Muscle layer of colon (tissue), 2 donors: ENCODE data around the gene AHNAK.

ENCODE experiments used
- H3K27ac ChIP-seq: one replicate; pipeline ENCODE4 v1.7.0; 2013; ENCODE audit warnings: low read depth, mild to moderate bottlenecking, low read length, moderate library complexity
- H3K27me3 ChIP-seq, 2 donors: one replicate each; pipeline ENCODE4 v1.7.0; 2013; ENCODE audit warnings: low read length in 2 of 2, mild to moderate bottlenecking in 2 of 2; ENCODE audit not compliant: insufficient read depth in 2 of 2, control insufficient read depth in 1 of 2
- H3K36me3 ChIP-seq: one replicate; pipeline ENCODE4 v1.7.0; 2013; ENCODE audit warnings: mild to moderate bottlenecking, low read length; ENCODE audit not compliant: insufficient read depth
- H3K4me1 ChIP-seq: one replicate; pipeline ENCODE4 v1.7.0; 2013; ENCODE audit warnings: mild to moderate bottlenecking, low read length; ENCODE audit not compliant: insufficient read depth
- H3K4me3 ChIP-seq, 2 donors: one replicate each; pipeline ENCODE4 v1.7.0; 2013; ENCODE audit warnings: low read length in 2 of 2, low read depth in 1 of 2, mild to moderate bottlenecking in 1 of 2, moderate library complexity in 1 of 2
- H3K9ac ChIP-seq: one replicate; pipeline ENCODE4 v1.7.0; 2013; ENCODE audit warnings: low read length
- H3K9me3 ChIP-seq: one replicate; pipeline ENCODE4 v1.7.0; 2013; ENCODE audit warnings: mild to moderate bottlenecking, low read length
- donor health status: abdominal sarcoma.
- donor health status: Adenocarcinoma of cecum.

AHNAK gene

DNA sequence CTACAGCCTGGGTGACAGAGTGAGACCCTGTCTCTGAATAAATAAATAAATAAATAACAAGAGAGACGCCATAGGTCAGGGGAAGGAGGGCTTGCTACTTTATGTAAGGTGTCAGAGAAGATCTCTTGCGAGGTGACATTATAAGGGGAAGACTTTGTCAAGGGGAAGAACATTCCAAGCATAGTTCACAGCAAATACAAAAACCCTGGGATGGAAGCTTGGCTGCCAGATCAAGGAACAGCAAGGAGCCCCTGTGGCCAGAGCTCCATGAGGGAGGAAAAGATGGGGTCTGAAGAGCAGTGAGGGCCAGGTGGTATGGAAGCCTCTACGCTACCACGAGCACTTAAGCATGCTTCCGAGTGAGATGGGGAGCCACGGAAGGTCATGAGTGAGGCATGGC is 62.3 kb downstream of the AHNAK start:
- no peaks in the 10 kb centered on the region for H3K36me3 ChIP-seq

DNA sequence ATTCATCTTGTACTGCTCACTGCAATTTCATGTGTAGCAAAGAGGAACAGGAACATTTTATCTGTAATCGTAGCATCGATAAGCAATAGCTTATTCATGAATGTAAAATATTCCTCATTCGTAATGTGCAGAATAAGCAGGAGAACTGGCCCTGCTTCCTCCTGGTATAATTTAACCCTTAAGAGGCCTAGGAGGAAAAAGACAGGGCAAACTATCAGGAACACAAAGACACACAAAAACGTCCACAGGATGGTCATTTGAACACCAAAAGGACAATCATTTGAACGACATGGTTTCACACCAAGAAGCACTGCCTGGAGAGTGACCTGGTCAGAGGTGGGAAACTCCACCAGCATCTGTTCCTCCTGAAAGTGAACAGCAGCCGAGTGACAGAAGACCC is 63.9 kb downstream of the AHNAK start:
- H3K27ac ChIP-seq, result no peak overlapping the region
- no peaks in the 10 kb centered on the region for H3K36me3 ChIP-seq
- H3K4me3 ChIP-seq, result no peak overlapping the region
- no peaks in the 10 kb centered on the region for H3K27me3 ChIP-seq
- no peak overlapping the region for H3K9ac ChIP-seq
- peaks cover 21% of the 10 kb centered on the region for H3K4me1 ChIP-seq
- no peaks in the 10 kb centered on the region for H3K9me3 ChIP-seq

More for the DNA sequence above, 62.3 kb downstream of the AHNAK start:
- H3K4me3 ChIP-seq, result no peak overlapping the region
- H3K9me3 ChIP-seq, result no peaks in the 10 kb centered on the region
- H3K4me1 ChIP-seq, result peaks cover 33% of the 10 kb centered on the region
- no peaks in the 10 kb centered on the region for H3K27me3 ChIP-seq
- no peak overlapping the region for H3K9ac ChIP-seq
- H3K27ac ChIP-seq, result no peak overlapping the region

DNA sequence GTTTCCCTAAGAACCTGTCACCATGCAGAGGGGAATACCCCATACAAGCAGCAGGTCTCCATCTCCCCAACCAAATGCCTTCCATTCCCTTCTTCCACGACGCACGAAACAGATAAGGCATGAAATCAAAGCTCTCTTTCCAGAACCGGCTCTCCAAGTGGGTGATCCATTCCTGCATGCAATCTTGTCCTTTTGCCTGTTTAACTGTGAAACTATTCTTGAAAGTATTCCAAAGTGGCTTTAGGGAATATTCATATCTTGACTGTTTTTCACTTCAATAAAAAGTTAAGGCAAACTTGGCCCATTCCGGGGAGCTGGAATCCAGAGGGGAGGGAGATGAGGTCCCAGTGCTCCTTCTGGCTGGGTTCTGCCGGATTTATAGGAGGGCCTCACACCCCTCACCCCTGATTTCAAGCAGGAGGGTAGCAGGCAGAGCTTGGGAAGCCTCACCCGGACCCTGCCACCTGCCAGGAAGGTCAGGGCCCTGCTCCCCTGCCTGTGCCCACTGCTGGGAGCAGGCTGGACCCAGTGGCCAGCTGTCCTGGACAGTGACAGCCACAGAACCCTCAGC is 66.9 kb downstream of the AHNAK start:
- no peaks in the 10 kb centered on the region for H3K9me3 ChIP-seq
- H3K27ac ChIP-seq, result peak overlapping the region; percentile 76
- no peaks in the 10 kb centered on the region for H3K27me3 ChIP-seq
- no peak overlapping the region for H3K4me3 ChIP-seq
- H3K4me1 ChIP-seq, result peaks cover 20% of the 10 kb centered on the region
- no peaks in the 10 kb centered on the region for H3K36me3 ChIP-seq
- H3K9ac ChIP-seq, result peak overlapping the region; percentile 24

DNA sequence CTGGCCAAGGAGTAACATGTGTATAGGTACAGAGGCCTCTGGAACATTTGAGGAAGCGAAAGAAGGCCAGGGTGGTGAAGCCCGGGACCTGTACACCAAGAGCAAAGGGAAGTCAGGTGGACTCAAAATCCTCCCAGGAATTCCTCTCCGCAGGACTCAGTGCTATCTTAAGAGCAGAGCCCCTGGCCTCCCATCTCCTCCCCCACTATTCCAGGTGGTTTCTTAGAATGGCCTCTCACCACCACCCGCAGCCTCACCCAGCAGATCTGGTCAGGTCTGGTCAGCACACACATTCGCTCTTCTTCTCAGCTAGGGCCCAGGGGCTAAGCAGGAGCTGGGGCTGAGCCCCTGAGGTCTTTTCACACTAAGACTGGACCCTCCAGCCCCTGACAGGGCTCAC is 68.7 kb downstream of the AHNAK start:
- H3K4me1 ChIP-seq, result peaks cover 20% of the 10 kb centered on the region
- H3K9ac ChIP-seq, result no peak overlapping the region
- H3K9me3 ChIP-seq, result no peaks in the 10 kb centered on the region
- H3K27ac ChIP-seq, result no peak overlapping the region
- no peaks in the 10 kb centered on the region for H3K36me3 ChIP-seq
- H3K27me3 ChIP-seq, result no peaks in the 10 kb centered on the region
- H3K4me3 ChIP-seq, result no peak overlapping the region

DNA sequence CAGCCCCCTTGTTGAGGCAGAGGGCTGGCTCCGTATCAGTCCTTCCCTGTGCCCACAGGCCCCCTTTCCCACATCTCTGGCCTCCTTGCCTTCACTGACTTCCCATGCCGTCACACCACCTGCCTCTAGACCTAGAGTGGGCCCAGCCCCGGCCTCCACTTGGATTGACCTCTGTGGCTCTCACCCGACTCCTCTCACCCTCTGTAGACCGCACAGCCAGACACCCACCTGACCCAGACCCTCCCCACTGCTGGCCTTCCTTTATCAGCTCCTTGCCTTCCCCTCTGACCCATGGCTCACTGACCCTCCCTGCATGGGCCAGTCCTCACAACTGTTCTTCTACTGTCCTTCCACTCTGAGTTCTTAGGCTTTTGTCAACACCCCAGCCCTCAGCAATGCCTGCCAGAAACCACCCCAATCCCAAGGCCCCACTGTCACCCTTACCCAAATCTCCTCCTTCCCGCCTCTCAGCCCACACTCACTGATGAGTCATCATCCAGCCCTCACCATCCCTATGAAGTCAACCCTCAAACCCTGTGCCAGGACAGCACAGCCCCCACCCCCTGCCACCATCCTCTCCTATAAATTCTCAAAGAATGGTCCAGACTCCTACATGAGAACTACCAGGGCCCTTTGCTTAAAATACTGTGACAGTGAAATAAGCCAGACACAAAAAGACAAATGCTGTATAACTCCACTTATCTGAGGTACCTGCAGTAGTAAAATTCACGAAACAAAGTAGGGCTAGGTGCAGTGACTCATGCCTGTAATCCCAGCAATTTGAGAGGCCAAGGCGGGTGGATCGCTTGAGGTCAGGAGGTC is 74.3 kb downstream of the AHNAK start:
- peaks cover 11% of the 10 kb centered on the region for H3K4me1 ChIP-seq
- H3K9me3 ChIP-seq, result no peaks in the 10 kb centered on the region
- no peak overlapping the region for H3K9ac ChIP-seq
- H3K4me3 ChIP-seq, result no peak overlapping the region
- H3K36me3 ChIP-seq, result no peaks in the 10 kb centered on the region
- H3K27me3 ChIP-seq, result no peaks in the 10 kb centered on the region
- peak overlapping the region; percentile 61 for H3K27ac ChIP-seq

DNA sequence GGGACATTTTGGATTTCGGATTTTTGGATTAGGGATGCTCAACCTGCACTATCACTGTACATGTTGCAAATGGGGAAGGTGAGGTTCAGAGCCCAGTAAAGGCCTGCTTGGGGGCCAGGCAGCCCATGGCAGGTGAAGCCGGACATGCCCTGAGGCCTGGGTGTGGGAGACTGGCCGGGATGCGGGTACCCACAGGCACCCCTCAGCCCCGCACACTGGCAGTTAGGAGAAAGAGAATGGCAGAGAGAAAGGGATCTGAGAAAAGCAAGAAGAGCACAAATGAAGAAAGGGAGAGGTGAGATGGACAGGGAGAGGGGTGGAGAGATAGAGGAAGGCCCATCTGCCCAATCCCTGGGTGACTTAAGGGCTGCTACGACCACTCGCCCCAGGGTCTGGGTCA is 75.0 kb downstream of the AHNAK start:
- H3K27me3 ChIP-seq, result no peaks in the 10 kb centered on the region
- no peaks in the 10 kb centered on the region for H3K9me3 ChIP-seq
- H3K36me3 ChIP-seq, result no peaks in the 10 kb centered on the region
- H3K27ac ChIP-seq, result peak overlapping the region; percentile 61
- H3K9ac ChIP-seq, result no peak overlapping the region
- H3K4me3 ChIP-seq, result no peak overlapping the region
- peaks cover 11% of the 10 kb centered on the region for H3K4me1 ChIP-seq

DNA sequence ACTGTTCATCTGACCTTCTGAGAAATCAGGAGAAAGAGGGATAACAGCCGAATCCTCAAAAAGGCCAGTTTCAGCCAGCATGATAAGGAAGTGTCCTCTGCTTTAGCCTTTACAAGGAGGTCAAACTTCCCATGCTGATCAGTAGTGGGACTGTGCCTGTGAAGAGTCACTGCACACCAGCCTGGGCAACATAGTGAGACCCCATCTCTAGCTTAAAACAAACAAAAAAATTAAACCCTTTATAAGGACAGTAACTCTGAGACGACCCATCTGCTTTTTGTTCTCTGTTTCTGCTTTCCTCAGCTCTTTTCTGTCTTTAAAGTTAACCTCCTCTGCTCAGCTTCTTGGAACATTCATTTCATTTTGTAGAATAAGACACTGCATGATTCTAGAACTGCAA is 78.0 kb downstream of the AHNAK start:
- no peak overlapping the region for H3K27ac ChIP-seq
- no peaks in the 10 kb centered on the region for H3K27me3 ChIP-seq

DNA sequence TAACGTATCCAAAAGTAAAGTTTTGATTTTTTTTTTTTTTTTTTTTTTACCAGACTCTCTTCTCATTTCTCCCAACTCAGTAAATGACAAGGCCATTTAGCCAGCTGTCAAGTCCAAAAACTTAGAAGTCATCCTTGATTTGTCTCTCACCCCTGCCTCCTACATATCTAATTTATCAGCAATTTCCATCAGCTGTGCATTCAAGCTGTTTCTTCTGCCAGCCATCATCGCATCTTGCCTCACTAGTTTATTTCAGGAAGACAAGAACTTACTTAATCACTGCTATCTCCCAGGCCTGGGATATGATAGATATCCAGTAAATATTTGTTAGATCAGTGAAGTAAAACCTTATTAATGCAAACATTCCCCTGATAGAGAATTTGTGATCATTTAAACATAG is 80.2 kb downstream of the AHNAK start:
- Histone ChIP-seq H3K27ac (no peak overlapping the region), H3K36me3 (no peaks in the 10 kb centered on the region)

More for the DNA sequence above, 78.0 kb downstream of the AHNAK start:
- H3K9me3 ChIP-seq, result no peaks in the 10 kb centered on the region
- H3K4me3 ChIP-seq, result no peak overlapping the region
- H3K36me3 ChIP-seq, result no peaks in the 10 kb centered on the region
- peaks cover 11% of the 10 kb centered on the region for H3K4me1 ChIP-seq
- H3K9ac ChIP-seq, result no peak overlapping the region

DNA sequence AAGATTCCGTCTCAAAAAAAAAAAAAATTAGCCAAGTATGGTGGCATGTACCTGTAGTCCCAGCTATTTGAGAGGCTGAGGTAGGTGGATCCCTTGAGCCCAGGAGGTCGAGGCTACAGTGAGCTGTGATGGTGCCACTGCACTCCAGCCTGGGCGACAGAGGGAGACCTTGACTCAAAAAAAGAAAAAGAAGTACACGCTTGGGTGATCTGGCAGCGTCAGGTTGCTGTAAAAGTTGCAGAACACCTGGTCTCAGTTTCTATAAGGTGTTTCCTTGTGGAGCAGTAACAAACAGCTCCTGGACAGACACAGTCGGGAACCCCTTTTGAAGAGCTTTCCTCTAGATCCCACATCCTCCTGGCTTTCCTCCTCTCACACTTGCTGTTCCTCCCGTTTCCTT is 82.0 kb downstream of the AHNAK start:
- H3K27ac ChIP-seq, result no peak overlapping the region
- H3K9me3 ChIP-seq, result no peaks in the 10 kb centered on the region
- peaks cover 21% of the 10 kb centered on the region for H3K4me1 ChIP-seq
- no peaks in the 10 kb centered on the region for H3K36me3 ChIP-seq
- H3K9ac ChIP-seq, result no peak overlapping the region
- no peaks in the 10 kb centered on the region for H3K27me3 ChIP-seq
- H3K4me3 ChIP-seq, result no peak overlapping the region

More for the DNA sequence above, 80.2 kb downstream of the AHNAK start:
- Histone ChIP-seq H3K27me3 (no peaks in the 10 kb centered on the region), H3K9ac (no peak overlapping the region), H3K4me1 (peaks cover 20% of the 10 kb centered on the region), H3K4me3 (no peak overlapping the region), H3K9me3 (no peaks in the 10 kb centered on the region)

DNA sequence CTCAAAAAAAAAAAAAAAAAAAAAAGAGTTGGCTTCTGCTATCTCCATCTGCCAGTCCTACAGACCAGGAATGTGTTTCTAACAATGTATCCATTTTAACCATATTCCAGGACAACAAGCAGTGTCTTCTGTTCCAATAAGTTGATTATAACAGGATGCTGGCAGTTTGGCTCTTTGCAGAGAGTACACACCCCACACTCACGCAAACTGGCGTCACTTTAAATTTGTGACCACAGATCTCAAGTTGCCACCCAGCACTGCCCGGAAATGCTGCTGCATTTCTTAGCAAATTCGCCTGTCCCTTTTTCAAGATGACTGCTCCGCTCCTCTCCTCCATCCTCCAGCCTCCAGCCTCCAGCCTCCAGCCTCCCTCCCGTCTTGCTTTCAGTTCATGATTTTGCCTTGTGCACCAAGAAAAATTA is 83.5 kb downstream of the AHNAK start:
- H3K27ac ChIP-seq, result no peak overlapping the region
- peaks cover 33% of the 10 kb centered on the region for H3K4me1 ChIP-seq
- no peak overlapping the region for H3K9ac ChIP-seq
- no peaks in the 10 kb centered on the region for H3K36me3 ChIP-seq
- H3K9me3 ChIP-seq, result no peaks in the 10 kb centered on the region
- H3K4me3 ChIP-seq, result no peak overlapping the region
- H3K27me3 ChIP-seq, result no peaks in the 10 kb centered on the region

DNA sequence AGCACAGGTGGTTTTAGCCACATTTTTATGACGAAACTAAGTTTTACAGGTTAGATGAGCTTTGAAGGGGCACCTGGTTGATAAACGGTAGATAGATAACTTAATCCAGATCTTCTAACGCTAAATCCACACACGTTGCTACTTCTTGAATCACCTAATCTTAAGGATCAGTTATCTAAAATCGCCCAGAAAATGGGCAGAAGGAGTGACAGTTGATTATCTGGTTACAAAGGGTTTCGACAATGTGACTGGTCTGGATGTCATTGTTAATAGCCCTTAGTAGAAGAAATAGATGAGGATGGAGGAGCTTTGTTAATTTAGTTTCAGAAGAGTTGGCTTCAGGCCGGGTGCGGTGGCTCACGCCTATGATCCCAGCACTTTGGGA is 84.1 kb downstream of the AHNAK start:
- Histone ChIP-seq H3K9me3 (no peaks in the 10 kb centered on the region), H3K27me3 (no peaks in the 10 kb centered on the region), H3K36me3 (no peaks in the 10 kb centered on the region), H3K9ac (no peak overlapping the region), H3K4me1 (peaks cover 38% of the 10 kb centered on the region), H3K27ac (no peak overlapping the region), H3K4me3 (no peak overlapping the region)
